PC-3 (cell line): Measurements from ENCODE around the gene ATF7IP2. TPM values are rescaled to one million over a fixed set of nuclear protein-coding genes. Genes with fewer than 3 reads are reported as not detected.
"Not testable (repeated sequence)": the region's sequence is repeated elsewhere in the genome, so short reads cannot be mapped to it uniquely, and the experiment has no call there.

Source experiments
- ATAC-seq: fragments of 200-7000 bp; cut with Tn5 transposase; 2 replicates; pipeline ENCODE4 v1.9.1; 2020; ENCODE audit warnings: mild to moderate bottlenecking, moderate library complexity
- BruUV-seq: library from RNA; stranded (reverse); fragments of 400-500 nt; replicated peaks from 2 replicates; lab custom pipeline; 2021; lab: Mats Ljungman, UMichigan
- CTCF ChIA-PET: fragments of 300-600 bp; sonication (Branson Sonifier 250); formaldehyde crosslinking; loops from one replicate; lab custom pipeline; 2022; ENCODE audit warnings: antibody characterized with exemption; lab: Charles Lee
- POLR2A ChIA-PET: fragments of 300-600 bp; sonication (Branson Sonifier 250); formaldehyde crosslinking; loops from one replicate; lab custom pipeline; 2022; ENCODE audit warnings: antibody characterized with exemption; ENCODE audit not compliant: unreplicated experiment; lab: Charles Lee
- DNase-seq: peaks from one replicate; pipeline ENCODE4 v3.0.0-alpha.2; 2015
- H2AFZ ChIP-seq: fragments of 300-600 bp; sonication (generic); 2 replicates; pipeline ENCODE4 v1.6.0; 2016; ENCODE audit warnings: antibody characterized with exemption, low read length
- H3F3A ChIP-seq: fragments of 300-600 bp; sonication (generic); one replicate; pipeline ENCODE4 v1.6.0; 2017; ENCODE audit warnings: antibody characterized with exemption, low read length, control low read depth, mild to moderate bottlenecking; ENCODE audit not compliant: unreplicated experiment
- H3K27ac ChIP-seq: fragments of 300-600 bp; sonication (generic); 2 replicates; pipeline ENCODE4 v1.5.1; 2016; ENCODE audit warnings: mild to moderate bottlenecking, low read length
- H3K27me3 ChIP-seq: fragments of 300-600 bp; sonication (generic); 2 replicates; pipeline ENCODE4 v1.6.1; 2016; ENCODE audit warnings: low read length, mixed read lengths
- H3K36me3 ChIP-seq: fragments of 300-600 bp; sonication (generic); 2 replicates; pipeline ENCODE4 v1.6.1; 2016; ENCODE audit warnings: low read depth, mixed run types, low read length, mixed read lengths
- H3K4me1 ChIP-seq: fragments of 300-600 bp; sonication (generic); 2 replicates; pipeline ENCODE4 v1.5.1; 2016; ENCODE audit warnings: low read length; ENCODE audit not compliant: insufficient read depth
- H3K4me2 ChIP-seq: fragments of 300-600 bp; sonication (generic); 2 replicates; pipeline ENCODE4 v1.6.0; 2016; ENCODE audit warnings: low read length
- H3K4me3 ChIP-seq: fragments of 300-600 bp; sonication (generic); 2 replicates; pipeline ENCODE4 v1.5.1; 2016; ENCODE audit warnings: mild to moderate bottlenecking, low read length, mixed read lengths
- H3K79me2 ChIP-seq: fragments of 300-600 bp; sonication (generic); 2 replicates; pipeline ENCODE4 v1.6.1; 2017; ENCODE audit warnings: low read length, mixed read lengths
- H3K9ac ChIP-seq: fragments of 300-600 bp; sonication (generic); 2 replicates; pipeline ENCODE4 v1.6.0; 2016; ENCODE audit warnings: mild to moderate bottlenecking, low read length
- H3K9me2 ChIP-seq: fragments of 300-600 bp; sonication (generic); replicated peaks from 2 replicates; pipeline ENCODE4 v1.6.1; 2016; ENCODE audit warnings: mixed run types, low read length, mixed read lengths
- H3K9me3 ChIP-seq: fragments of 300-600 bp; sonication (generic); 2 replicates; pipeline ENCODE4 v1.6.1; 2016; ENCODE audit warnings: low read length, mixed read lengths
- H4K20me1 ChIP-seq: fragments of 300-600 bp; sonication (generic); 2 replicates; pipeline ENCODE4 v1.6.1; 2016; ENCODE audit warnings: low read length, mixed read lengths
- EZH2 ChIP-seq: fragments of 300-600 bp; sonication (generic); IDR thresholded peaks from one replicate; pipeline ENCODE4 v1.6.1; 2017; ENCODE audit warnings: antibody characterized with exemption, mild to moderate bottlenecking, low read length; ENCODE audit not compliant: unreplicated experiment
- EZH2phosphoT487 ChIP-seq: fragments of 300-600 bp; sonication (generic); IDR thresholded peaks from 2 replicates; pipeline ENCODE4 v1.6.1; 2018; ENCODE audit warnings: mild to moderate bottlenecking, antibody characterized with exemption, low read length, borderline replicate concordance
- intact Hi-C: fragments of 100-400 bp; cut with micrococcal nuclease; formaldehyde crosslinking; loops from 2 replicates; pipeline ENCODE4 v1.9.0; 2023
- total RNA-seq: library from RNA; depleted of rRNA; stranded (reverse); fragments of >200 nt; gene quantifications from 2 replicates; pipeline ENCODE4 v1.2.3, GENCODE V29; 2014
- TF ChIP-seq, protein P1 (sequence below): fragments of 300-600 bp; sonication (generic); conservative IDR thresholded peaks from 2 replicates; pipeline ENCODE4 v1.5.1; 2017; ENCODE audit warnings: antibody characterized with exemption, low read depth, mild to moderate bottlenecking, low read length

ATF7IP2 gene
- total RNA-seq, 1 experiment from 2014 or later, result 6.2 TPM

DNA sequence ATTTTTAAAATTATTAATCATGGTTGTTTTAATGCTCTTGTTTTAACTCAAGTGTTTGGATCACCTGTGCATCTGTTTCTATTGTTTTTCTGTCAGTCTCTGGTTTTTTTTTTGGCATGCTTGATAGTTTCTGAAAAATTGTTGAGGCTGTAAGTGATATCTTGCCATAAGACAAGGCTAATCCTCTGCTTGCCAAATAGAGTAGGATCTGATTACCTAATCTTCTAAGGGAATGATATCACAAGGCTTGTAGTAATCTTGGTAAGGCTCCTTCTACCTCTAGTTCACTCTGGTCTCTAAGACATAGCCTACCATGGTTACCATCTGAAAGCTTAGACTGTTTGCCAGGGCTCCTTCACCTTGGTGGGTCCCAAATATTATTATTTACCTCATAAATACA, 81.0 kb downstream of the ATF7IP2 start:
- CTCF ChIA-PET, result no interaction called here
- TF ChIP-seq EZH2 (no peak), EZH2phosphoT487 (no peak)
- TF ChIP-seq, protein P1, sequence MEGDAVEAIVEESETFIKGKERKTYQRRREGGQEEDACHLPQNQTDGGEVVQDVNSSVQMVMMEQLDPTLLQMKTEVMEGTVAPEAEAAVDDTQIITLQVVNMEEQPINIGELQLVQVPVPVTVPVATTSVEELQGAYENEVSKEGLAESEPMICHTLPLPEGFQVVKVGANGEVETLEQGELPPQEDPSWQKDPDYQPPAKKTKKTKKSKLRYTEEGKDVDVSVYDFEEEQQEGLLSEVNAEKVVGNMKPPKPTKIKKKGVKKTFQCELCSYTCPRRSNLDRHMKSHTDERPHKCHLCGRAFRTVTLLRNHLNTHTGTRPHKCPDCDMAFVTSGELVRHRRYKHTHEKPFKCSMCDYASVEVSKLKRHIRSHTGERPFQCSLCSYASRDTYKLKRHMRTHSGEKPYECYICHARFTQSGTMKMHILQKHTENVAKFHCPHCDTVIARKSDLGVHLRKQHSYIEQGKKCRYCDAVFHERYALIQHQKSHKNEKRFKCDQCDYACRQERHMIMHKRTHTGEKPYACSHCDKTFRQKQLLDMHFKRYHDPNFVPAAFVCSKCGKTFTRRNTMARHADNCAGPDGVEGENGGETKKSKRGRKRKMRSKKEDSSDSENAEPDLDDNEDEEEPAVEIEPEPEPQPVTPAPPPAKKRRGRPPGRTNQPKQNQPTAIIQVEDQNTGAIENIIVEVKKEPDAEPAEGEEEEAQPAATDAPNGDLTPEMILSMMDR, result no peak
- no peaks in the 10 kb centered on the region for H3K27me3 ChIP-seq
- DNase-seq (no peak), ATAC-seq (no peak)
- no TSS peak for BruUV-seq
- no peaks in the 10 kb centered on the region for H3F3A ChIP-seq
- intact Hi-C loops, result no loop called here
- peaks cover 3% of the 10 kb centered on the region; the same call in 1 of the 2 replicates for H3K36me3 ChIP-seq
- H3K4me1 ChIP-seq, result no peaks in the 10 kb centered on the region
- H3K27ac ChIP-seq, result no peak overlapping the region
- no peak overlapping the region for H3K9ac ChIP-seq
- no peak overlapping the region for H2AFZ ChIP-seq
- H3K79me2 ChIP-seq, result no peaks in the 10 kb centered on the region
- no peak overlapping the region for H3K4me2 ChIP-seq
- no peaks in the 10 kb centered on the region for H3K9me3 ChIP-seq
- H4K20me1 ChIP-seq, result no peaks in the 10 kb centered on the region
- POLR2A ChIA-PET, result no interaction called here
- H3K4me3 ChIP-seq, result no peak overlapping the region
- H3K9me2 ChIP-seq, result no peaks in the 10 kb centered on the region

DNA sequence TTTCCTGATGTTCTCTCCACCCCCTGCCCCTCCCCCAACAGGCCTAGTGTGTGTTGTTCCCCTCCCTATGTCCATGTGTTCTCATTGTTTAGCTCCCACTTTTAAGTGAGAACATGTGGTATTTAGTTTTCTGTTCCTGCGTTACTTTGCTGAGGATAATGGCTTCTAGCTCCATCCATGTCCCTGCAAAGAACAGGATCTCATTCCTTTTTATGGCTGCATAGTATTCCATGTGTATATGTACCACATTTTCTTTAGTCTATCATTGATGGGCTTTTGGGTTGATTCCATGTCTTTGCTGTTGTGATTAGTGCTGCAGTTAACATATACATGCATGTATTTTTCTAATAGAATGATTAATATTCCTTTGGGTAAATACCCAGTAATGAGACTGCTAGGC, 90.8 kb downstream of the ATF7IP2 start:
- H3K4me3 ChIP-seq, H3K4me2 ChIP-seq, H3K79me2 ChIP-seq, H3K27me3 ChIP-seq, H3F3A ChIP-seq, ATAC-seq, H3K4me1 ChIP-seq, BruUV-seq, H3K9me3 ChIP-seq, H2AFZ ChIP-seq, CTCF ChIA-PET, H3K9ac ChIP-seq, H3K27ac ChIP-seq, DNase-seq, H3K36me3 ChIP-seq, POLR2A ChIA-PET, H3K9me2 ChIP-seq, intact Hi-C loops, H4K20me1 ChIP-seq: not testable (repeated sequence)

DNA sequence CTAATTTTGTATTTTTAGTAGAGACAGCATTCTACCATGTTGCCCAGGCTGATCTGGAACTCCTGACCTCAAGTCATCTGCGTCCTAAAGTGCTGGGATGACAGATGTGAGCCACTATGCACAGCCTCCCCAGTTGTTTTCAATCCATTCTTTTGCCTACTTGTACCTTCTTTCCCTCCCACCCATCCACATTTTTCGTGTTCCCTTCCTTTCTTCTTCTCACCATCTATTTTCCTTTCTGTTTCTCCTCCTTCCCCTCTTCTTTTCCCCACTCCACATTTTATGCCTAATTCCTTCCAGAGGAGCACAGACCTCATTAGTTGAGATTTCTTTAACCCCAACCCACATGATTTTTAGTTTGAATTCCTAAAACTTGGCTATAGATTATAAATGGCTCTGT, 94.3 kb downstream of the ATF7IP2 start:
- H3F3A ChIP-seq, result no peaks in the 10 kb centered on the region
- BruUV-seq, result no TSS peak

More for the DNA sequence above, 94.3 kb downstream of the ATF7IP2 start:
- no peaks in the 10 kb centered on the region for H3K79me2 ChIP-seq
- no peaks in the 10 kb centered on the region for H4K20me1 ChIP-seq
- intact Hi-C loops, result no loop called here
- DNase-seq (no peak), ATAC-seq (no peak)
- no peaks in the 10 kb centered on the region for H3K9me3 ChIP-seq
- ChIA-PET POLR2A (no interaction called here), CTCF (no interaction called here)
- no peaks in the 10 kb centered on the region for H3K4me1 ChIP-seq
- no peaks in the 10 kb centered on the region for H3K27me3 ChIP-seq
- H3K27ac ChIP-seq, result no peak overlapping the region
- H3K4me2 ChIP-seq, result no peak overlapping the region
- H3K36me3 ChIP-seq, result no peaks in the 10 kb centered on the region
- no peak overlapping the region for H2AFZ ChIP-seq
- H3K4me3 ChIP-seq, result no peak overlapping the region
- no peak overlapping the region for H3K9ac ChIP-seq
- TF ChIP-seq, protein P1, result no peak
- no peak for TF ChIP-seq EZH2phosphoT487
- no peak for TF ChIP-seq EZH2
- H3K9me2 ChIP-seq, result no peaks in the 10 kb centered on the region
